ENCODE results near the gene PRKAG1.

Gene PRKAG1

DNA sequence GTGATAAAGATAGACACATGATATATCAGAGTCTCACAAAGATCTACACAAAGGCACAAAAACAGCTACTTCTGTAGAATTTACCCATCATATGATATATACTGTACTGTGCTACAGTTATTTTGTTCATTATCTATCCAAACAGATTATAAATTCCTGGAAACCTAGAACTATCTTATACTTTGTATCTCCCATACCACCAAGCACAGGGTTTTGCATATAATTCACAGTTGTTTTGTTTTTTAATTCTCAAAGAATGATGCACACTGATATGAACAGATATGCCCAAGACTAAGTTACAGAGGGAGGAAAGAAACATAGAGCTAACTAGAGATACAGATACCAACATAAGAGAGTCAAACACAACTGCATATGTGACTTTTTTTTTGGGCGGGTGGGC lies 3.4 kb downstream of the PRKAG1 start:
- DNase-seq (ENCODE audit: low spot score): no peak
- no peak for TF ChIP-seq CTCF (IDR thresholded peaks at IDR 0.05; ENCODE audit: extremely low read depth, missing control alignments)

GRCh38 chr12:49014547-49014946 lies 4.0 kb downstream of the PRKAG1 start:
- DNase-seq (ENCODE audit: low spot score): no peak
- TF ChIP-seq CTCF (IDR thresholded peaks at IDR 0.05; ENCODE audit: extremely low read depth, missing control alignments): no peak

DNA sequence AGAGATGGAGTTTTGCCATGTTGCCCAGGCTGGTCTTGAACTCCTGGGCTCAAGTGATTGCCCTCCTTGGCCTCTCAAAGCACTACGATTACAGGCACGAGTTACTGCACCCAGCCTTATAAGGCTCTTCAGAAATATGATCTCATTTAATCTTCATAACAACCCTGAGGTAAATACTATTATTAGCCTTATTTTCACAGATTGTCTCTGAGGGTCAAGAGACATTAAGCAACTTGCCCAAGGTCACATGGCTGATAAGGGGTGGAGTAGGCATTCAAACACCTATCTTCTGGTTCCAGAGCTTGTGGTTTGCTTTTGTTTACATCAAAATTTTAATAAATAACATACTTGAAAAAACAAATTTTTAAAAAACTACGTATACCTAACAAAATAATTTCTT lies 5.1 kb downstream of the PRKAG1 start:
- no peak for TF ChIP-seq CTCF (IDR thresholded peaks at IDR 0.05; ENCODE audit: extremely low read depth, missing control alignments)
- DNase-seq (ENCODE audit: low spot score): no peak

DNA sequence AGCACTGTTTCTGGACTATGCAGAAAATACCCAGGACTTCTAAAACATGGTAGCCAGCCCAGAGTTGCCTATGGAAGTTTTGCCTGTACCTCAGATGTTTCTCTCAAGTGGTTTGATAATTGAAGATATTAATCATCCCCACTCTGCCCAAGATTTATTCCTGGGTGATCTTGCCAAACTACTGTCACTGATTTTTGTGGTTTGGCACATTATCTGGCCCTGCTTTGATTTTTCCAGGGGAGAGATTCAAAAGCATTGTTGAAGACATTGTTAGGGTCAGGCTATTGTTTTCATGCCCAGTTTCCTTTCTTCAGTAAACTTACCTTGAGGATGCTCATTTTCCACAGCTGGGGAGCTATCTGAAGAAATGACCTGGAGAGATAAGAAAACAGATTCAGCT lies 5.8 kb downstream of the PRKAG1 start:
- TF ChIP-seq CTCF (IDR thresholded peaks at IDR 0.05; ENCODE audit: extremely low read depth, missing control alignments): no peak
- DNase-seq (ENCODE audit: low spot score): no peak

- DNase-seq (ENCODE audit: low spot score): no peak
- TF ChIP-seq CTCF (IDR thresholded peaks at IDR 0.05; ENCODE audit: extremely low read depth, missing control alignments): no peak
These were observed 8.4 kb downstream of the PRKAG1 start for GRCh38 chr12:49010092-49010668.

DNA sequence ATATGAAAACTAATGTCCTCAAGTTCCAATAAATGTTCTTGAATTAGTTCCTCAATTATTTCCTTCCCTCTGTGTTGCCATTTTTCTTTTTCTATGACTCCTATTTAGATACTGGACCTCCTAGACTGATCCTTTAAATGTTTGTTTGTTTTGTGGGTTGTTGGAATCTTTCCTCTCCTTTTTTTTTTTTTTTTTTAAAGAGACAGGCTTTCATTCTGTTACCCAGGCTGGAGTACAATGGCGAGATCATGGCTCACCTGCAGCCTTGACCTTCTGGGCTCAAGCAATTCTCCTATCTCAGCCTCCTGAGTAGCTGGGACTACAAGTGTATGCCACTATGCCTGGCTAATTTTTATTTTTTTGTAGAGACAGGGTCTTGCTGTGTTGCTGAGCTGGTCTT lies 9.6 kb downstream of the PRKAG1 start:
- TF ChIP-seq CTCF (IDR thresholded peaks at IDR 0.05; ENCODE audit: extremely low read depth, missing control alignments): no peak
- DNase-seq (ENCODE audit: low spot score): no peak

DNA sequence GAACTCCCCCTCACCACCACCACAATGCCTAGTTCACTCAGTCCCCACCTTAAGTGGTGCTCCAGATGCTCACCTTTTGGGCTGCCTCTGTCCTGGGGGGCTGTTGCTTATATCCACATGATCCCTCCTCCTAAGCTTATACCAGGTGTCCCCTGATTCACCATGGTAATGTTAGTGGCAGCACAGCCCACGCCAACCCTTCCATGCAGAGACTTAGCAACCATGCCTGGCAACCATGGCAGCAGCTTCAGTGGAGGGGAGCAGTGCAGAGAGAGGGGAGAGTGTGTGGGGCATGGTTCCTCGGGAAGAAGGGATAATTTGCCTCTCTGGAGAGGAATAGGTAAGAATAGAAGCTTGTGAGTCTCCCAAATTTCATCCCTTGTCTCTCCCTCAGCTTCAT lies 18.2 kb downstream of the PRKAG1 start:
- DNase-seq (ENCODE audit: low spot score): no peak
- TF ChIP-seq CTCF (IDR thresholded peaks at IDR 0.05; ENCODE audit: extremely low read depth, missing control alignments): no peak
